HepG2 (cell line): Measurements from ENCODE around the gene SSBP4. TPM values are rescaled to one million over a fixed set of nuclear protein-coding genes. Genes with fewer than 3 reads are reported as not detected.

Experiments used
- ATAC-seq: fragments of 200-7000 bp; cut with Tn5 transposase; 3 replicates; pipeline ENCODE4 v1.9.1; 2020; ENCODE audit warnings: mild to moderate bottlenecking, moderate library complexity
- BruUV-seq: library from RNA; stranded (reverse); fragments of 400-500 nt; replicated peaks from 2 replicates; lab custom pipeline; 2021; lab: Mats Ljungman, UMichigan
- CTCF ChIA-PET: fragments of 300-600 bp; formaldehyde crosslinking; extraction: SDS; loops from one replicate; lab custom pipeline; 2021; ENCODE audit warnings: low total read pairs, inconsistent platforms, low intra/inter-chr PET ratio; lab: Yijun Ruan, JAX
- POLR2A ChIA-PET: fragments of 350-600 bp; sonication (Branson Sonifier 250); formaldehyde crosslinking; loops from one replicate; lab custom pipeline; 2020; ENCODE audit warnings: antibody characterized with exemption, inconsistent platforms; lab: Yijun Ruan, JAX
- DNase-seq: peaks from one replicate; pipeline ENCODE4 v3.0.0-alpha.2; 2015; ENCODE audit warnings: low spot score
- FAIRE-seq: peaks from 3 replicates; lab custom pipeline; 2011; peaks lifted over from hg19 to GRCh38; lab: Jason Lieb, UNC
- H2AFZ ChIP-seq: one replicate; pipeline ENCODE4 v1.6.1; 2011; ENCODE audit warnings: low read length, inconsistent platforms
- H3K27ac ChIP-seq: fragments of 300-600 bp; 3 replicates; pipeline ENCODE4 v1.8.0; 2011; ENCODE audit warnings: mixed run types, mild to moderate bottlenecking, mixed read lengths, low read length, inconsistent platforms; ENCODE audit not compliant: insufficient read depth; ENCODE audit errors: extremely low read length
- H3K27me3 ChIP-seq, 2 experiments: fragments of 200-600 bp in 1 of 2; 2 replicates in 1 of 2; 3 replicates in 1 of 2; pipeline versions ENCODE4 v1.6.0 to v1.8.0; 2011; ENCODE audit warnings: low read length in 2 of 2, mild to moderate bottlenecking in 2 of 2, moderate library complexity in 2 of 2, inconsistent platforms in 1 of 2; ENCODE audit not compliant: insufficient read depth in 2 of 2, control insufficient read depth in 1 of 2
- H3K36me3 ChIP-seq, 2 experiments: fragments of 200-600 bp in 1 of 2; replicated peaks in 1 of 2; 2 replicates in 1 of 2; 3 replicates in 1 of 2; pipeline versions ENCODE4 v1.5.1 to v1.8.0; 2011; ENCODE audit warnings: low read length in 2 of 2, inconsistent platforms in 1 of 2; ENCODE audit not compliant: insufficient read depth in 2 of 2, control insufficient read depth in 1 of 2
- H3K4me1 ChIP-seq: 2 replicates; pipeline ENCODE4 v1.5.1; 2012; ENCODE audit warnings: low read length, inconsistent platforms; ENCODE audit not compliant: insufficient read depth
- H3K4me2 ChIP-seq: 2 replicates; pipeline ENCODE4 v1.6.0; 2011; ENCODE audit warnings: low read depth, low read length, inconsistent platforms
- H3K4me3 ChIP-seq, 3 experiments: fragments of 200-600 bp in 1 of 3; sonication (generic), shearing (Covaris generic) in 1 of 3; replicated peaks in 1 of 3; 2 replicates each; pipeline ENCODE4 v1.5.1; 2011 to 2016; ENCODE audit warnings: low read length in 3 of 3, inconsistent platforms in 2 of 3, low read depth in 2 of 3, mild to moderate bottlenecking in 2 of 3, control low read depth in 1 of 3, mixed read lengths in 1 of 3; ENCODE audit not compliant: insufficient read depth in 1 of 3
- H3K79me2 ChIP-seq: one replicate; pipeline ENCODE4 v1.6.1; 2011; ENCODE audit warnings: low read length, inconsistent platforms; ENCODE audit not compliant: insufficient read depth
- H3K9ac ChIP-seq: 2 replicates; pipeline ENCODE4 v1.6.0; 2011; ENCODE audit warnings: mild to moderate bottlenecking, low read depth, low read length, inconsistent platforms; ENCODE audit not compliant: insufficient read depth
- H3K9me3 ChIP-seq: 2 replicates; pipeline ENCODE4 v1.5.1; 2012; ENCODE audit warnings: mild to moderate bottlenecking, low read length
- H4K20me1 ChIP-seq: 2 replicates; pipeline ENCODE4 v1.6.0; 2011; ENCODE audit warnings: inconsistent platforms, mild to moderate bottlenecking, low read length, moderate library complexity; ENCODE audit not compliant: insufficient read depth
- GATAD2A ChIP-seq: IDR thresholded peaks from 2 replicates; pipeline ENCODE4 v1.6.1; 2016
- HIC2 ChIP-seq: sonication (generic); formaldehyde crosslinking; IDR thresholded peaks from 2 replicates; pipeline ENCODE4 v1.9.0; 2022; ENCODE audit warnings: low read depth, missing genetic modification reagents
- ZNF343 ChIP-seq: sonication (generic); formaldehyde crosslinking; IDR thresholded peaks from 2 replicates; pipeline ENCODE4 v1.4.0; 2020; ENCODE audit warnings: mild to moderate bottlenecking, missing genetic modification reagents
- ZNF629 ChIP-seq: sonication (generic); formaldehyde crosslinking; conservative IDR thresholded peaks from 2 replicates; pipeline ENCODE4 v1.5.0; 2020; ENCODE audit warnings: missing genetic modification reagents
- WGBS: methylation state at CpG from one replicate; pipeline ENCODE4 v1.1.6; 2017; ENCODE audit warnings: low lambda C conversion rate; 5-methylcytosine and 5-hydroxymethylcytosine counted together
- in situ Hi-C: cut with HindIII; loops from 2 replicates; pipeline ENCODE4 v1.10.0; 2017; ENCODE audit warnings: low pct_unique_long_range_greater_than_20kb; ENCODE audit not compliant: extremely low pct_ligation_motif_present
- intact Hi-C: fragments of 100-400 bp; cut with micrococcal nuclease; formaldehyde crosslinking; loops from one replicate; pipeline ENCODE4 v1.10.0; 2022; ENCODE audit not compliant: unreplicated experiment
- polyA plus RNA-seq, 8 experiments: library from polyadenylated mRNA; depleted of rRNA in 3 of 8; stranded (reverse) in 7 of 8; unstranded in 1 of 8; fragments of >200 nt; fragmentation: Illumina TruSeq in 4 of 8; extraction: Trizol in 4 of 8; gene quantifications; 2 replicates each; pipeline versions ENCODE4 v1.2.1 to v1.2.3, GENCODE V29; 2011 to 2016; ENCODE audit warnings: low read depth in 4 of 8, missing spikeins in 1 of 8, mixed read lengths in 1 of 8; ENCODE audit not compliant: insufficient read depth in 1 of 8
- total RNA-seq, 5 experiments: library from RNA; depleted of rRNA; stranded (reverse); fragments of >200 nt; fragmentation: Illumina TruSeq; extraction: Trizol; gene quantifications; 2 replicates each; pipeline ENCODE4 v1.2.3, GENCODE V29; 2016; ENCODE audit warnings: low read depth in 1 of 5
- TF ChIP-seq, protein P1 (sequence below): IDR thresholded peaks from 2 replicates; pipeline ENCODE4 v1.6.1; 2016
- TF ChIP-seq, protein P2 (sequence below): sonication (generic); formaldehyde crosslinking; IDR thresholded peaks from 2 replicates; pipeline ENCODE4 v1.5.1; 2020; ENCODE audit warnings: missing genetic modification reagents, mild to moderate bottlenecking, borderline replicate concordance
- TF ChIP-seq, protein P3 (sequence below): sonication (generic); formaldehyde crosslinking; IDR thresholded peaks from 2 replicates; pipeline ENCODE4 v1.4.0; 2020; ENCODE audit warnings: low read depth, missing genetic modification reagents

Gene SSBP4
- total and polyA plus RNA-seq, 2 of the 13 experiments (the other 11 are each of a cell fraction or from before 2014, with no cell fraction given), result 20.8 to 39.5 TPM

- peak; percentile 91 for TF ChIP-seq HIC2
Measured at GRCh38 chr19:18390065-18390907, 28.9 kb upstream of the SSBP4 start (continued).

GRCh38 chr19:18391509-18392075, 27.6 kb upstream of the SSBP4 start:
- no TSS peak for BruUV-seq
- CTCF ChIA-PET, result no interaction called here

More at GRCh38 chr19:18391509-18392075, 27.6 kb upstream of the SSBP4 start:
- FAIRE-seq (no peak), DNase-seq (no peak), ATAC-seq (no peak)
- no peaks in the 10 kb centered on the region; a peak in 1 of 5 replicates for H3K27me3 ChIP-seq
- WGBS, result 96% methylated on average over 2 of the region's 9 CpGs
- POLR2A ChIA-PET, result interaction anchor here (1.5 to 14.3 kb wide), 4 partner anchors 10 to 24 kb away, joined by 3 to 514 read pairs (median 16); no protein-coding TSS in a partner anchor
- H3K4me1 ChIP-seq, result peaks cover 26% of the 10 kb centered on the region
- no peak overlapping the region for H3K4me3 ChIP-seq
- in situ Hi-C loops, result no loop called here
- intact Hi-C loops, result no loop called here
- no peak overlapping the region for H3K27ac ChIP-seq
- H4K20me1 ChIP-seq, result peaks cover 37% of the 10 kb centered on the region
- no peak overlapping the region for H2AFZ ChIP-seq
- H3K9ac ChIP-seq, result no peak overlapping the region
- peaks cover 3 to 19% of the 10 kb centered on the region in 2 experiments; a peak in 4 of 5 replicates for H3K36me3 ChIP-seq
- H3K79me2 ChIP-seq, result peaks cover 13% of the 10 kb centered on the region
- H3K9me3 ChIP-seq, result no peaks in the 10 kb centered on the region
- TF ChIP-seq ZNF629 (peak; percentile 84), ZNF343 (CRISPR knock-in tag) (no peak), GATAD2A (CRISPR knock-in tag) (no peak)
- TF ChIP-seq, protein P1, sequence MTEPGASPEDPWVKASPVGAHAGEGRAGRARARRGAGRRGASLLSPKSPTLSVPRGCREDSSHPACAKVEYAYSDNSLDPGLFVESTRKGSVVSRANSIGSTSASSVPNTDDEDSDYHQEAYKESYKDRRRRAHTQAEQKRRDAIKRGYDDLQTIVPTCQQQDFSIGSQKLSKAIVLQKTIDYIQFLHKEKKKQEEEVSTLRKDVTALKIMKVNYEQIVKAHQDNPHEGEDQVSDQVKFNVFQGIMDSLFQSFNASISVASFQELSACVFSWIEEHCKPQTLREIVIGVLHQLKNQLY (CRISPR knock-in tag), result no peak
- TF ChIP-seq, protein P2, sequence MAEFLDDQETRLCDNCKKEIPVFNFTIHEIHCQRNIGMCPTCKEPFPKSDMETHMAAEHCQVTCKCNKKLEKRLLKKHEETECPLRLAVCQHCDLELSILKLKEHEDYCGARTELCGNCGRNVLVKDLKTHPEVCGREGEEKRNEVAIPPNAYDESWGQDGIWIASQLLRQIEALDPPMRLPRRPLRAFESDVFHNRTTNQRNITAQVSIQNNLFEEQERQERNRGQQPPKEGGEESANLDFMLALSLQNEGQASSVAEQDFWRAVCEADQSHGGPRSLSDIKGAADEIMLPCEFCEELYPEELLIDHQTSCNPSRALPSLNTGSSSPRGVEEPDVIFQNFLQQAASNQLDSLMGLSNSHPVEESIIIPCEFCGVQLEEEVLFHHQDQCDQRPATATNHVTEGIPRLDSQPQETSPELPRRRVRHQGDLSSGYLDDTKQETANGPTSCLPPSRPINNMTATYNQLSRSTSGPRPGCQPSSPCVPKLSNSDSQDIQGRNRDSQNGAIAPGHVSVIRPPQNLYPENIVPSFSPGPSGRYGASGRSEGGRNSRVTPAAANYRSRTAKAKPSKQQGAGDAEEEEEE (CRISPR knock-in tag), result no peak
- TF ChIP-seq, protein P3, sequence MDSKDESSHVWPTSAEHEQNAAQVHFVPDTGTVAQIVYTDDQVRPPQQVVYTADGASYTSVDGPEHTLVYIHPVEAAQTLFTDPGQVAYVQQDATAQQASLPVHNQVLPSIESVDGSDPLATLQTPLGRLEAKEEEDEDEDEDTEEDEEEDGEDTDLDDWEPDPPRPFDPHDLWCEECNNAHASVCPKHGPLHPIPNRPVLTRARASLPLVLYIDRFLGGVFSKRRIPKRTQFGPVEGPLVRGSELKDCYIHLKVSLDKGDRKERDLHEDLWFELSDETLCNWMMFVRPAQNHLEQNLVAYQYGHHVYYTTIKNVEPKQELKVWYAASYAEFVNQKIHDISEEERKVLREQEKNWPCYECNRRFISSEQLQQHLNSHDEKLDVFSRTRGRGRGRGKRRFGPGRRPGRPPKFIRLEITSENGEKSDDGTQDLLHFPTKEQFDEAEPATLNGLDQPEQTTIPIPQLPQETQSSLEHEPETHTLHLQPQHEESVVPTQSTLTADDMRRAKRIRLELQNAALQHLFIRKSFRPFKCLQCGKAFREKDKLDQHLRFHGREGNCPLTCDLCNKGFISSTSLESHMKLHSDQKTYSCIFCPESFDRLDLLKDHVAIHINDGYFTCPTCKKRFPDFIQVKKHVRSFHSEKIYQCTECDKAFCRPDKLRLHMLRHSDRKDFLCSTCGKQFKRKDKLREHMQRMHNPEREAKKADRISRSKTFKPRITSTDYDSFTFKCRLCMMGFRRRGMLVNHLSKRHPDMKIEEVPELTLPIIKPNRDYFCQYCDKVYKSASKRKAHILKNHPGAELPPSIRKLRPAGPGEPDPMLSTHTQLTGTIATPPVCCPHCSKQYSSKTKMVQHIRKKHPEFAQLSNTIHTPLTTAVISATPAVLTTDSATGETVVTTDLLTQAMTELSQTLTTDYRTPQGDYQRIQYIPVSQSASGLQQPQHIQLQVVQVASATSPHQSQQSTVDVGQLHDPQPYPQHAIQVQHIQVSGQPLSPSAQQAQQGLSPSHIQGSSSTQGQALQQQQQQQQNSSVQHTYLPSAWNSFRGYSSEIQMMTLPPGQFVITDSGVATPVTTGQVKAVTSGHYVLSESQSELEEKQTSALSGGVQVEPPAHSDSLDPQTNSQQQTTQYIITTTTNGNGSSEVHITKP (CRISPR knock-in tag), result no peak
- H3K4me2 ChIP-seq, result no peak overlapping the region
